Type B pancreatic cell (in vitro differentiated cells): ENCODE data around the gene OSTF1. TPM values are rescaled to one million over a fixed set of nuclear protein-coding genes. Genes with fewer than 3 reads are reported as not detected.

Source experiments
- DNase-seq: peaks from one replicate; pipeline ENCODE4 v3.0.0; 2021; ENCODE audit warnings: mixed read lengths; ENCODE audit not compliant: unreplicated experiment; ENCODE audit errors: extremely low spot score
- H3K27ac Mint-ChIP-seq: 2 replicates; pipeline ENCODE4 v1.8.0; 2021; ENCODE audit warnings: mild to moderate bottlenecking, mixed read lengths
- H3K27me3 Mint-ChIP-seq: 2 replicates; pipeline ENCODE4 v1.8.0; 2021; ENCODE audit warnings: mixed read lengths
- H3K36me3 Mint-ChIP-seq: 2 replicates; pipeline ENCODE4 v1.8.0; 2021; ENCODE audit warnings: mixed read lengths
- H3K4me1 Mint-ChIP-seq: one replicate; pipeline ENCODE4 v1.8.0; 2021; ENCODE audit warnings: mixed read lengths; ENCODE audit not compliant: unreplicated experiment
- H3K4me3 Mint-ChIP-seq: 2 replicates; pipeline ENCODE4 v1.8.0; 2021; ENCODE audit warnings: mild to moderate bottlenecking, mixed read lengths
- H3K9me3 Mint-ChIP-seq: 2 replicates; pipeline ENCODE4 v1.8.0; 2021; ENCODE audit warnings: mixed read lengths
- CTCF ChIP-seq: fragments of 200-600 bp; sonication (generic); conservative IDR thresholded peaks from 2 replicates; pipeline ENCODE4 v1.5.0; 2021; ENCODE audit warnings: antibody characterized with exemption, mild to moderate bottlenecking
- total RNA-seq: library from RNA; stranded (reverse); gene quantifications from 2 replicates; pipeline ENCODE4 v1.2.1, GENCODE V29; 2021; ENCODE audit warnings: low replicate concordance

OSTF1 gene
- total RNA-seq, 1 donor from 2014 or later: 18.3 TPM

GRCh38 chr9:75164573-75164972, 76.3 kb downstream of the OSTF1 start:
- peaks cover 5% of the 10 kb centered on the region for H3K9me3 Mint-ChIP-seq
- no peaks in the 10 kb centered on the region for H3K27me3 Mint-ChIP-seq
- no peak overlapping the region for H3K4me3 Mint-ChIP-seq
- peaks cover 23% of the 10 kb centered on the region for H3K36me3 Mint-ChIP-seq
- no peak for DNase-seq
- TF ChIP-seq CTCF: no peak
- peaks cover 5% of the 10 kb centered on the region for H3K4me1 Mint-ChIP-seq
- no peak overlapping the region for H3K27ac Mint-ChIP-seq

- TF ChIP-seq CTCF: no peak
- H3K4me3 Mint-ChIP-seq: no peak overlapping the region
- H3K27me3 Mint-ChIP-seq: no peaks in the 10 kb centered on the region
- peaks cover 18% of the 10 kb centered on the region for H3K36me3 Mint-ChIP-seq
- H3K4me1 Mint-ChIP-seq: no peaks in the 10 kb centered on the region
- DNase-seq: no peak
- H3K9me3 Mint-ChIP-seq: peaks cover 5% of the 10 kb centered on the region
- no peak overlapping the region for H3K27ac Mint-ChIP-seq
Observed at GRCh38 chr9:75167281-75167680, 79.0 kb downstream of the OSTF1 start.

GRCh38 chr9:75168270-75169178, 80.2 kb downstream of the OSTF1 start:
- Mint-ChIP-seq H3K4me1 (no peaks in the 10 kb centered on the region), H3K27ac (no peak overlapping the region)

GRCh38 chr9:75169623-75170022, 81.3 kb downstream of the OSTF1 start:
- Mint-ChIP-seq H3K4me3 (no peak overlapping the region), H3K9me3 (peaks cover 5% of the 10 kb centered on the region), H3K4me1 (no peaks in the 10 kb centered on the region), H3K27ac (no peak overlapping the region), H3K27me3 (no peaks in the 10 kb centered on the region), H3K36me3 (peaks cover 18% of the 10 kb centered on the region)
- no peak for DNase-seq
- TF ChIP-seq CTCF: no peak

More at GRCh38 chr9:75168270-75169178, 80.2 kb downstream of the OSTF1 start:
- Mint-ChIP-seq H3K9me3 (peaks cover 5% of the 10 kb centered on the region), H3K36me3 (peaks cover 18% of the 10 kb centered on the region), H3K27me3 (no peaks in the 10 kb centered on the region), H3K4me3 (no peak overlapping the region)
- DNase-seq: no peak
- TF ChIP-seq CTCF: no peak

- TF ChIP-seq CTCF: no peak
- H3K27ac Mint-ChIP-seq: no peak overlapping the region
- no peaks in the 10 kb centered on the region for H3K27me3 Mint-ChIP-seq
- H3K9me3 Mint-ChIP-seq: peaks cover 5% of the 10 kb centered on the region
- no peak for DNase-seq
- H3K4me1 Mint-ChIP-seq: peaks cover 1% of the 10 kb centered on the region
- peaks cover 18% of the 10 kb centered on the region for H3K36me3 Mint-ChIP-seq
- no peak overlapping the region for H3K4me3 Mint-ChIP-seq
Observed at GRCh38 chr9:75170898-75171360, 82.6 kb downstream of the OSTF1 start.
